BLaER1 treated with 17β-estradiol and CSF1 and Interleukin-3, amounts not matched to agents 10 nM and 100 nM (cell line): ENCODE data around the gene GPER1.
"Not testable (repeated sequence)": the region's sequence is repeated elsewhere in the genome, so short reads cannot be mapped to it uniquely, and the experiment has no call there.

Experiments
- H3K27ac ChIP-seq, 11 experiments: shearing (Covaris generic); formaldehyde crosslinking; 2 replicates each; pipeline ENCODE4 v1.8.1; 2022
- H3K27me3 ChIP-seq, 11 experiments: shearing (Covaris generic); formaldehyde crosslinking; 2 replicates each; pipeline ENCODE4 v1.8.1; 2022
- H3K36me3 ChIP-seq, 11 experiments: shearing (Covaris generic); formaldehyde crosslinking; 2 replicates each; pipeline ENCODE4 v1.8.1; 2022
- H3K4me1 ChIP-seq, 10 experiments: shearing (Covaris generic); formaldehyde crosslinking; 2 replicates each; pipeline ENCODE4 v1.8.1; 2022
- H3K4me2 ChIP-seq, 11 experiments: shearing (Covaris generic); formaldehyde crosslinking; 2 replicates each; pipeline ENCODE4 v1.8.1; 2022
- H3K4me3 ChIP-seq, 10 experiments: shearing (Covaris generic); formaldehyde crosslinking; 2 replicates each; pipeline ENCODE4 v1.8.1; 2022
- H3K9ac ChIP-seq, 11 experiments: shearing (Covaris generic); formaldehyde crosslinking; 2 replicates each; pipeline ENCODE4 v1.8.1; 2022
- H3K9me3 ChIP-seq, 11 experiments: shearing (Covaris generic); formaldehyde crosslinking; replicated peaks in 1 of 11; 2 replicates each; pipeline ENCODE4 v1.8.1; 2022
- H4K20me1 ChIP-seq, 11 experiments: shearing (Covaris generic); formaldehyde crosslinking; 2 replicates each; pipeline ENCODE4 v1.8.1; 2022
- Cebpa-rat ChIP-seq, 11 experiments: shearing (Covaris generic); IDR thresholded peaks; 2 replicates each; pipeline ENCODE4 v1.8.1; 2022

Gene GPER1

GRCh38 chr7:1136841-1137516 is 49.1 kb downstream of the GPER1 start:
- Histone ChIP-seq H3K9me3 (peaks cover 0 to 8% (median 6%) of the 10 kb centered on the region in 11 experiments; a peak in 13 of 22 replicates), H3K9ac (peak overlapping the region; percentile 76 to 92 (median 83); a peak in 20 of 22 replicates), H4K20me1 (no peaks in the 10 kb centered on the region; a peak in 1 of 22 replicates), H3K27ac (peak overlapping the region in 6 of 11 experiments; percentile 69 to 84 (median 78); a peak in 7 of 22 replicates), H3K27me3 (no peaks in the 10 kb centered on the region), H3K4me3 (peak overlapping the region; percentile 66 to 91 (median 81)), H3K4me2 (peak overlapping the region; percentile 86 to 99 (median 94)), H3K4me1 (peaks cover 26 to 34% (median 31%) of the 10 kb centered on the region in 10 experiments), H3K36me3 (peaks cover 0 to 13% (median 8%) of the 10 kb centered on the region in 11 experiments; a peak in 15 of 22 replicates)
- no peak for TF ChIP-seq Cebpa-rat (IDR thresholded peaks at IDR 0.05)

- H3K9ac ChIP-seq = peak overlapping the region; percentile 76 to 92 (median 83)
- peak overlapping the region; percentile 30 to 87 (median 77); a peak in 21 of 22 replicates for H3K27ac ChIP-seq
- no peaks in the 10 kb centered on the region; a peak in 1 of 22 replicates for H4K20me1 ChIP-seq
- peaks cover 0 to 7% (median 3%) of the 10 kb centered on the region in 11 experiments; a peak in 9 of 22 replicates for H3K36me3 ChIP-seq
- no peak for TF ChIP-seq Cebpa-rat (IDR thresholded peaks at IDR 0.05)
- H3K27me3 ChIP-seq = no peaks in the 10 kb centered on the region
- peak overlapping the region; percentile 86 to 99 (median 94) for H3K4me2 ChIP-seq
- peak overlapping the region; percentile 66 to 91 (median 81) for H3K4me3 ChIP-seq
- peaks cover 26 to 39% (median 31%) of the 10 kb centered on the region in 10 experiments for H3K4me1 ChIP-seq
- H3K9me3 ChIP-seq = peaks cover 0 to 1% (median 0%) of the 10 kb centered on the region in 11 experiments; a peak in 2 of 22 replicates
These were observed 49.7 kb downstream of the GPER1 start for GRCh38 chr7:1137517-1138167.

GRCh38 chr7:1140476-1141104 is 52.7 kb downstream of the GPER1 start:
- Histone ChIP-seq H3K4me2 (peak overlapping the region in 10 of 11 experiments; percentile 20 to 58 (median 36); a peak in 14 of 22 replicates), H3K36me3 (no peaks in the 10 kb centered on the region), H4K20me1 (peaks cover 0 to 8% (median 0%) of the 10 kb centered on the region in 11 experiments; a peak in 1 of 22 replicates), H3K4me3 (no peak overlapping the region), H3K4me1 (peaks cover 26 to 47% (median 32%) of the 10 kb centered on the region in 10 experiments), H3K9ac (no peak overlapping the region), H3K27ac (no peak overlapping the region), H3K27me3 (no peaks in the 10 kb centered on the region), H3K9me3 (no peaks in the 10 kb centered on the region)
- no peak for TF ChIP-seq Cebpa-rat (IDR thresholded peaks at IDR 0.05)

- Histone ChIP-seq H4K20me1 (peaks cover 0 to 8% (median 0%) of the 10 kb centered on the region in 11 experiments; a peak in 1 of 22 replicates), H3K27me3 (no peaks in the 10 kb centered on the region), H3K4me1 (peaks cover 24 to 46% (median 31%) of the 10 kb centered on the region in 10 experiments), H3K27ac (no peak overlapping the region), H3K36me3 (no peaks in the 10 kb centered on the region), H3K9ac (no peak overlapping the region), H3K4me3 (no peak overlapping the region), H3K9me3 (no peaks in the 10 kb centered on the region), H3K4me2 (no peak overlapping the region)
- no peak for TF ChIP-seq Cebpa-rat (IDR thresholded peaks at IDR 0.05)
These were observed 53.7 kb downstream of the GPER1 start for GRCh38 chr7:1141651-1142050.

GRCh38 chr7:1142051-1142635 is 54.2 kb downstream of the GPER1 start:
- no peak overlapping the region for H3K4me3 ChIP-seq
- TF ChIP-seq Cebpa-rat (IDR thresholded peaks at IDR 0.05) = no peak
- no peak overlapping the region for H3K9ac ChIP-seq
- H3K9me3 ChIP-seq = no peaks in the 10 kb centered on the region
- H3K4me2 ChIP-seq = peak overlapping the region in 1 of 11 experiments; percentile 5; a peak in 1 of 22 replicates
- peaks cover 19 to 41% (median 26%) of the 10 kb centered on the region in 10 experiments for H3K4me1 ChIP-seq
- no peak overlapping the region for H3K27ac ChIP-seq
- peaks cover 0 to 8% (median 0%) of the 10 kb centered on the region in 11 experiments; a peak in 1 of 22 replicates for H4K20me1 ChIP-seq
- H3K36me3 ChIP-seq = no peaks in the 10 kb centered on the region
- H3K27me3 ChIP-seq = no peaks in the 10 kb centered on the region

- not testable (repeated sequence) for H3K27ac ChIP-seq, H3K4me2 ChIP-seq, H3K9ac ChIP-seq, H3K27me3 ChIP-seq, H3K36me3 ChIP-seq, H3K9me3 ChIP-seq, H4K20me1 ChIP-seq, H3K4me3 ChIP-seq
- H3K4me1 ChIP-seq = peaks cover 14 to 36% (median 21%) of the 10 kb centered on the region in 10 experiments
These were observed 55.1 kb downstream of the GPER1 start for GRCh38 chr7:1143031-1143430.
